Epithelial cell of esophagus (primary cell): ENCODE measurements around the gene ASPN.
A peak's percentile ranks its signal among the peaks of the same experiment; 100 is the strongest.

Experiments
- DNase-seq: peaks from one replicate; pipeline ENCODE4 v3.0.0; 2010; ENCODE audit warnings: low read depth
- H3K4me3 ChIP-seq: 2 replicates; pipeline ENCODE4 v1.5.1; 2011; ENCODE audit warnings: mild to moderate bottlenecking, low read length, control low read depth
- CTCF ChIP-seq: IDR thresholded peaks from 2 replicates; pipeline ENCODE4 v1.5.1; 2011; ENCODE audit warnings: low read depth, mild to moderate bottlenecking, low read length, control low read depth, inconsistent platforms; ENCODE audit not compliant: insufficient read depth; ENCODE audit errors: missing control alignments

The ASPN gene

GRCh38 chr9:92484563-92484962 lies 2.3 kb upstream of the ASPN start:
- H3K4me3 ChIP-seq: no peak overlapping the region
- no peak for TF ChIP-seq CTCF
- no peak for DNase-seq

GRCh38 chr9:92483627-92484545 lies 1.6 kb upstream of the ASPN start:
- TF ChIP-seq CTCF: no peak
- H3K4me3 ChIP-seq: no peak overlapping the region
- no peak for DNase-seq

- no peak for DNase-seq
- H3K4me3 ChIP-seq: no peak overlapping the region
- no peak for TF ChIP-seq CTCF
Observed at GRCh38 chr9:92482805-92483204, 499 bp upstream of the ASPN start.

- no peak for TF ChIP-seq CTCF
- H3K4me3 ChIP-seq: no peak overlapping the region
- DNase-seq: peak; percentile 68
Observed at GRCh38 chr9:92480986-92481633, 1.2 kb downstream of the ASPN start.

- peak; percentile 34 for DNase-seq
- no peak for TF ChIP-seq CTCF
- no peak overlapping the region for H3K4me3 ChIP-seq
Observed at GRCh38 chr9:92480291-92480771, 2.0 kb downstream of the ASPN start.

- no peak for TF ChIP-seq CTCF
- no peak overlapping the region for H3K4me3 ChIP-seq
- DNase-seq: no peak
Observed at GRCh38 chr9:92479346-92479745, 3.0 kb downstream of the ASPN start.
